Activated CD4-positive, alpha-beta T cell treated with anti-CD3 and anti-CD28 coated beads for 1 hour (primary cell): ENCODE results near the gene FOXD2.

Experiments
- DNase-seq: peaks from one replicate; pipeline ENCODE4 v3.0.0-alpha.2; 2020

Gene FOXD2

DNA sequence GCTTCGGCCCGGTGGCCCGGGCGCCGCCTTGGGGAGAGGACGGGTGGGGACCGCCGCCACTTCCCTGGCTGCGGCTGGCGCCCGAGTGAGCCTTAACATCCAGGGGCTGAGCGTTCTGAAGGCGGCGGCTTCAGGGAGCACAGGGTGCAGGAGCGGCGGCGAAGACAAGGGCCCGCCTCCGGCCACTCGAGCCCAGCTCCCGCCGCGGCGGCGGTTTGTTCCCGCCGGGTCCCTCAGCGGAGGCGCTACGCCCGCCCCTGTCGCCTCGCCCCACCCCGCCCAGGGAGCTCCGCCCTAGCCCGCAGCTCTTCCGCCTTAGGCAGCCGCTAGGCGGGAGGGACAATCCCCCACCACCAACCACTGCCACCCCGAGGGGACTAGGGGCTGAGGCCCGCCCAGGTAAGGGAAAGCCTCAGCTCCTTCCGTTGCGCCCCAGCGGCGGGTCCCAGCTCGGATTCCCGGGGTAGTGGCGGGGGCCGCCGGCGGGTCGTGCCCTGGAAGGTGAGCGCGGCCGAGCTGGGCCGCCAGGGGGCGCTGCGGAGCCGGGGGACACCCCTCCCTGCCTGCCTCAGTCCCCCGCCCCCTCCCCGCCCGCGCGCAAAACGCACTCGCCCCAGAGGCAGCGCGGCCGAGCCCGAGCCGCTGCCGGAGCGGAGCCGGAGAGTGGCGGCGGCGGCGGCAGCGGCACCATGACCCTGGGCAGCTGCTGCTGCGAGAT is at the start of gene FOXD2:
Gene FOXD2 (plus strand): TSS at position 598 of the 718 bp plus-strand sequence. CDS start 92 bp downstream, at position 690.
- peak; percentile 84 for DNase-seq

GRCh38 chr1:47388891-47389238 is 49.0 kb upstream of the FOXD2 start:
- peak; percentile 12 for DNase-seq

GRCh38 chr1:47389731-47390130 is 48.1 kb upstream of the FOXD2 start:
- DNase-seq: no peak

DNA sequence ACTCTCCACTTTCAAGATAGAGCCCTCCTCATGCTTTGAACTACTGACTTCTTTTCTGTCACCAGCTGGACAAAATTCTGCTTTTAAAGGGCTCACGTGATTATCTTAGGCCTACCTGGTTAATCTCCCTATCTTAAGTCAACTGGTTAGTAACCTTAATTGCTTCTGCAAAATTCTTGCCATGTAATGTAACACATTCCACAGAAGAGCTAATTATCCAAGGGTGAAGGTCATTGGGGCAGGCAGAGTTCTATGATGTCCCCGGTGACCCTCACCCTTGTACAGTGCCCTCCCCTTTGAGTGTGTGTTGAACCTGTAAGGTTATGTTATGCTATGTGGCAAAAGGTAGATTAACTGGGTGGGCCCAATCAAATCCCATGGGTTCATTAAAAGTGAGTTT is 47.0 kb upstream of the FOXD2 start:
- no peak for DNase-seq

DNA sequence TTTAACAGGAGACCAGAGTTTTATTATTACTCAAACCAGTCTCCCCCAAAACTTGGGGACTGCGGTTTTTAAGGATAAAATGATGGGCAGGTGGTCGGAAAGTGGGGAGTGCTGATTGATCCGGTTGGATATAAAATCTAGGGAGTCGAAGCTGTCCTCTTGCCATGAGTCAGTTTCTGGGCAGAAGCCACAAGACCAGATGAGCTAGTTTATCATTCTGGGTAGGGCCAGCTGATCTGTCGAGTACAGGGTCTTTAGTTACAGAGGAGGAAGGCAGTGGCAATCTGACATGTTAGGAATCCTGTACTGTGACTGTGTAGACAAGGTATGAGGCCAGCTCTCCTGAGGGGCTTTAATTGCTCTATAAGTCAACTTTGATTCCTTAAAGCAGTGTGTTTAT is 44.7 kb upstream of the FOXD2 start:
- DNase-seq: no peak

GRCh38 chr1:47395433-47395832 is 42.4 kb upstream of the FOXD2 start:
- DNase-seq: no peak

DNA sequence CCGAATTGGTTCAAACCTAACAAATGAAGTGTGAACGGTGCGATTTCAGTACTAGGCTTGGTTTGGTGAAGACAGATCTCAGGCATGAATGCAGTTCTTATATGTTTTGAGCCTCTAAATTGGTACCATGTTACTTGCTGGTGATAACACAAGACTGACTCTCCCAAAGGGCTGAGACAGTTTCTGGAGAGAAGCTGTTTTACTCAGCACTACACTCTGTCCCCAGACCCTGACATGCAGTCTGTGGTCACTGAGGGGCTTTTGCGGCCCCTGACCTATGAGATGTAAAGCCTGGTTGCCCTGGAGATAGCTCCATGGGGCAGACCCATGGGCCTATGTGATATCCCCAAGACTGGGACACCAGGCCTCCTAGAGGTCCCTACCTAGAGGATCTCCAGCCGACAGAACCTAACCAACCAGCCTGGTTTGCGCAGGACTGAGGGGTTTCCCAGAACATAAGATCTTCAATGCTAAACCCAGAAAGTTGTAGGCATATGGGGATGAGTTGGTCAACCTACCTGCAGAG is 41.1 kb upstream of the FOXD2 start:
- no peak for DNase-seq

GRCh38 chr1:47399138-47399845 is 38.6 kb upstream of the FOXD2 start:
- no peak for DNase-seq

DNA sequence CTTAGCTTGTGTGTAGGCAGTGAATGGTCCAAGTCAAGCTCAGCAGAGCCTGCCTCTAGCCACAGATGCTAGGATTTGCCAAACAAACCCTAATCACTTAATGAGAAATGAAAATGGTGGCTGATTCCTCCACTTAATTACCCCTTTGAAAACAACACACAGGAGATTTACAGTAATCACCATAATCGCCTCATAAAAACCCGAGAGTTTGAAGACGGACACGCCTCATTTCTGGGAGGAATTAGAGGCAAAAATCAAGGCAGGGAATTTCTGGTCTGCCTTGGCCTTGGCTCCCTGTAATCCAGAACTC is 38.0 kb upstream of the FOXD2 start:
- no peak for DNase-seq

- no peak for DNase-seq
Measured at GRCh38 chr1:47401761-47402160, 36.1 kb upstream of the FOXD2 start.

DNA sequence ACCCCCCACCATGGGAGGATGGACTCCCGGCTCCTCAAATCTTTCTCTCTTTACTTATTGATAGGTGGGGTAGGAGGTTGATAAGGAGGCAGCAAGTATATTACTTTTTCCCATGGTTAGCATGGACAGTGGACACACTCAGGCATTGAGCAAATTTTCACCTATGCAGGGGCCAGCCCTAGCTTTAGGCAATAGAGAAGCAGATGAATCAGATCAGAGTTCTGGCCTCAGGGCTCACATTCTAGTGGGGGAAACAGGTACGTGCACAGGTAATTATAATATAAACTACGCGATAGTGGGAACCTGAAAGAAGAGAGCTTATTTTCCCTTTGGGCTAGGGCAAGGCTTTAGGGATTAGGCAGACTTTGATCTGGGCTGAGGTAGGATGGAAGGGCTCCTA is 35.3 kb upstream of the FOXD2 start:
- no peak for DNase-seq

DNA sequence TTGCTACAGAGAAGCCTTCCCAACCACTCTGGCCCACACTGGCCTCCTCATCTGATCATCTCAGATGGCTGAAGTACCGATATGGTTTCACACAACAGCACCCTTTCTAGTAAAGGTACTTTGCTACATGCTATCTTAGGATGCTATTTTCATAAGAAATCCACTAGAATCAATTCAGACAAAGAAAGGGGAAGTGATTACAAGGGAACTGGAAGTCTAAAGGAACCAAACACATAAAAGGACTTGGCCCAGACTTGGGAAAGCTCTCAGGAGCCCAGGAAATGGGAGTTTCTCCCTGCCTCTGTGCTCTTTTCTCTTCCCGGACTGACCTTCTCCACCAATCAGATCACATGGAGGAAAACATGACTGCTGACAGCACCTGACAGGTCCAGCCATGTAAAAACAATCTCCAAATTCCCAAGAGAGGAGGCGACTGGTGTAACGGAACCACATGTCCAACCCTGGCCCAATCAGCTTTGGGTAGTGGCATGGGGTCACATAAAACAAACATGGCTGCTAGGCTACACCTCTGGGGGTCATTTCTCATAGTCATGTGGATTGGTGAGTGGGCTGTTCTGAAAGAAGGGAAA is 34.4 kb upstream of the FOXD2 start:
- no peak for DNase-seq

GRCh38 chr1:47405697-47406096 is 32.1 kb upstream of the FOXD2 start:
- DNase-seq: no peak

- no peak for DNase-seq
Measured at GRCh38 chr1:47406966-47407365, 30.9 kb upstream of the FOXD2 start.

- DNase-seq: no peak
Measured at GRCh38 chr1:47407481-47407880, 30.4 kb upstream of the FOXD2 start.

- no peak for DNase-seq
Measured at GRCh38 chr1:47409311-47410067, 28.4 kb upstream of the FOXD2 start.

- no peak for DNase-seq
Measured at GRCh38 chr1:47410068-47410455, 27.8 kb upstream of the FOXD2 start.

DNA sequence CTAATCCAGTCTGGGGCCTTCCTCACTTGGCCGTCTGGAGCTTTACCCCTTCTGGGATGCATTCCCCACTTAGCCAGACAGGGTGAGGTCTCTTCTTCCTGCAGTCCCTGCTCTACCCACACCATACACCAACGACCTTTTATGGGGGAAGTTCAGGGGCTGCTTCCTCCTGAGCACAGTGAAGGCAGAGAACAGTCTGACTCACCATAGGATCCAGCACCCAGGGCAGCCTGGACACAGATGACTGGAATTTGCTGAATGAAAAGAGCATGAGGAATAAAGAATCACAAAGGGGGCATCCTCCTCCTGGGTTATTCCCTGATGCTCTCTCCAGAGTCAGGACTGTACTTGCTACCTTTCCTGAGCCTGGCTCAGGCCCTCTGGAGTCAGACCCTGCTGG is 26.4 kb upstream of the FOXD2 start:
- DNase-seq: no peak

GRCh38 chr1:47412437-47412836 is 25.4 kb upstream of the FOXD2 start:
- DNase-seq: no peak

DNA sequence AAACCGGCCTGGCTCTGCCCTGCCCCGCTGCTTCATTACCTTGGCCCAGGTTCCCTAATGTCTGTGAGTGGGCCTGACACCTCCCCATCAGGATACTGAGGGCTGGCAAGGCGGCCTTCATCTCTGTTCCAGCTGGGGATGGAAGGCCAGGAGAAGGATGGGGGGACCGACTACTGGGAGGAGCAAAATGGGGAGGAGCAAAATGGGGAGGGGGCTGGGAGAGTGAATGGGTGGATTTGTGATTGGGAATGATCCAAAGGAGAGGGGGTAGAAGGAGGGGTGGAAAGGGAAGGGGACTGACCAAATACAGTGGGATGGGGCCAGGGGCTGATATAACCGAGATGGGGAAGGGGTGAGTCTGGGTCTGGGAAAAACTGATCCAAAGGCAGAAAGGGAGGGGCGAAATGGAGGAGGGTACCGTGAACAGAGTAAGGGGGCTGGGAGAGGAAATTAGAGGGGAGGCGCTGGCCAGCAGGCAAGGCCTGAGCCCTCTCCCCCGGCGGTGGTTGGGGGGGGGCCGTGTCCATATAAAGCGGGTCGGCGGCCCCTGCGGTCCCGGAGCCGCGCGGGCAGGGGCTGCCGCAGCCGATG is 22.0 kb upstream of the FOXD2 start, which contains the start of gene FOXE3:
Gene FOXE3 (plus strand): TSS at position 558 of the 591 bp plus-strand sequence. CDS start 31 bp downstream, at position 589.
- DNase-seq: no peak

GRCh38 chr1:47416319-47417169 is 21.3 kb upstream of the FOXD2 start:
- DNase-seq: no peak
